GM06990 (cell line): ENCODE results near the gene MDM1.
A peak's percentile ranks its signal among the peaks of the same experiment; 100 is the strongest.

Source experiments
- DNase-seq: peaks from one replicate; pipeline ENCODE4 v3.0.0-alpha.2; 2011; ENCODE audit not compliant: insufficient read length; ENCODE audit errors: extremely low read depth
- H3K27me3 ChIP-seq: replicated peaks from 2 replicates; pipeline ENCODE4 v1.6.0; 2011; ENCODE audit warnings: low read length; ENCODE audit not compliant: control insufficient read depth, insufficient read depth
- H3K36me3 ChIP-seq: 2 replicates; pipeline ENCODE4 v1.5.1; 2011; ENCODE audit warnings: low read length; ENCODE audit not compliant: control insufficient read depth, insufficient read depth
- H3K4me3 ChIP-seq: replicated peaks from 2 replicates; pipeline ENCODE4 v1.5.1; 2011; ENCODE audit warnings: low read depth, mild to moderate bottlenecking, control low read depth, low read length
- TF ChIP-seq, protein P1 (sequence below): IDR thresholded peaks from 2 replicates; pipeline ENCODE4 v1.5.1; 2011; ENCODE audit warnings: low read length, control low read depth, mild to moderate bottlenecking, inconsistent platforms; ENCODE audit not compliant: insufficient read depth, poor library complexity, severe bottlenecking

Gene MDM1

GRCh38 chr12:68335462-68335861 is 3.3 kb upstream of the MDM1 start:
- Histone ChIP-seq H3K27me3 (no peaks in the 10 kb centered on the region), H3K36me3 (no peaks in the 10 kb centered on the region), H3K4me3 (no peak overlapping the region)
- TF ChIP-seq, protein P1, sequence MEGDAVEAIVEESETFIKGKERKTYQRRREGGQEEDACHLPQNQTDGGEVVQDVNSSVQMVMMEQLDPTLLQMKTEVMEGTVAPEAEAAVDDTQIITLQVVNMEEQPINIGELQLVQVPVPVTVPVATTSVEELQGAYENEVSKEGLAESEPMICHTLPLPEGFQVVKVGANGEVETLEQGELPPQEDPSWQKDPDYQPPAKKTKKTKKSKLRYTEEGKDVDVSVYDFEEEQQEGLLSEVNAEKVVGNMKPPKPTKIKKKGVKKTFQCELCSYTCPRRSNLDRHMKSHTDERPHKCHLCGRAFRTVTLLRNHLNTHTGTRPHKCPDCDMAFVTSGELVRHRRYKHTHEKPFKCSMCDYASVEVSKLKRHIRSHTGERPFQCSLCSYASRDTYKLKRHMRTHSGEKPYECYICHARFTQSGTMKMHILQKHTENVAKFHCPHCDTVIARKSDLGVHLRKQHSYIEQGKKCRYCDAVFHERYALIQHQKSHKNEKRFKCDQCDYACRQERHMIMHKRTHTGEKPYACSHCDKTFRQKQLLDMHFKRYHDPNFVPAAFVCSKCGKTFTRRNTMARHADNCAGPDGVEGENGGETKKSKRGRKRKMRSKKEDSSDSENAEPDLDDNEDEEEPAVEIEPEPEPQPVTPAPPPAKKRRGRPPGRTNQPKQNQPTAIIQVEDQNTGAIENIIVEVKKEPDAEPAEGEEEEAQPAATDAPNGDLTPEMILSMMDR: no peak
- no peak for DNase-seq

DNA sequence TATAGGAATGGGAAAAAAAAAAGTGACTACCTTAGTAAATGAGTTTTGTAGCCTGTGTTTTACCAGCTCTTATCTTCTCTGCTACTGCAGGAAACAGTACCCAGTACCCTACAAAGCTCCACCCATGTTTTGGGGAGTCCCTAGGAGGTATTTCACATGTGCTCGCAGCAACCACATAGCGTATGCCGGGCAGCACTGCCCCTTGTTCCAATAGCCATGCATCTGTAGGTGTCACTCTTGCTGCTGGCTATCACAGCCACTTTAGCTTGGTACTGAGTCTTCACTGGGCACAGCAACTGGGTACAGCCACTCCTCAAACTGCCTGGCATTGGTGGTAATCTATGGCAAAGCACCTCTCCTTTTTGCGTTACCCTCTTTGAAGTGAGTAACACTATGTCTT is 2.0 kb upstream of the MDM1 start:
- no peaks in the 10 kb centered on the region for H3K27me3 ChIP-seq
- TF ChIP-seq, protein P1: peak; percentile 33
- DNase-seq: no peak
- H3K36me3 ChIP-seq: no peaks in the 10 kb centered on the region
- no peak overlapping the region for H3K4me3 ChIP-seq

DNA sequence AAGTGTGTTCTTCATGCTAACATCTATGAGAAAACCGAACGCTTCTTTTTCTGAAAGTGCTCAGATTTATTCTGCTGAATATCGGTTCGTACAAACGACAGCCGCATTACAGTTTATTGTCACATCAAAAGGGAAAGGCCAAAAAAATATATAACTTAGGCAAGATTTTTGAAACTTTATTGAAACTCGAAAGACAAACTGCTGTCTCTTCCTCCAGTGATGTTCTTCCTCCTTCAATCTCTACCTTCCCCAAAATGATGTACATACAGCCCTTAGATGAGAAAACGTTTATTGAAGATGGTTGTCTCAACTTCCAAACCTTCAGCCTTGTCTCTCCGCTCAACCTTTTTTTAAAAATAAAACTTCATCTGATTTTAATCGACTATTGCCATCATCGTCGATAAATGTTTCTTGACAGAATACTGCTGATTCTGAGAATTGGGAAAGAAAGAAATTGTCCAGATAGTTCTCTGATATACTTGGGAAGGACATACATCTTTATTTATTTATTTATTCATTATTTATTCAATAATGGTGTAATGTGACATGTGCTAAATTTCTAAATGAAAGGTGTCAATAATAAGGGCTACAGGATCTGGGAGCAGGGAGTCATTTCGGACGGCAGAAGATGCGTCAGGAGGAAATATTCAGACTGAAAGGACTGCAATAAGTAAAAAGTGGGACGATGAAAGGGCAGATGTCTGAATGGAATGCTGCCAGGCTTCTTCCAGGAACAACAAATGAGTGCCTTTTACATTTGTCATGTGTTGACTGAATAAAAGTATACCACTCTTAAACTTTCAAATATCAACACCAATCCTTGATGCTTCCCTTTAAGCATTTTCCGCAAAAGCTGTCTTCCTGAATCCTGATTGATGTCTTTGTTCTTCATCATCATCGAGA is 817 bp upstream of the MDM1 start:
- TF ChIP-seq, protein P1: no peak
- H3K27me3 ChIP-seq: no peaks in the 10 kb centered on the region
- DNase-seq: no peak
- peak overlapping the region; percentile 73 for H3K4me3 ChIP-seq
- no peaks in the 10 kb centered on the region for H3K36me3 ChIP-seq

GRCh38 chr12:68331500-68331868 is 678 bp downstream of the MDM1 start:
- TF ChIP-seq, protein P1: no peak
- Histone ChIP-seq H3K4me3 (peak overlapping the region; percentile 80), H3K27me3 (no peaks in the 10 kb centered on the region), H3K36me3 (peaks cover 1% of the 10 kb centered on the region; the same call in 1 of the 2 replicates)
- DNase-seq: no peak

DNA sequence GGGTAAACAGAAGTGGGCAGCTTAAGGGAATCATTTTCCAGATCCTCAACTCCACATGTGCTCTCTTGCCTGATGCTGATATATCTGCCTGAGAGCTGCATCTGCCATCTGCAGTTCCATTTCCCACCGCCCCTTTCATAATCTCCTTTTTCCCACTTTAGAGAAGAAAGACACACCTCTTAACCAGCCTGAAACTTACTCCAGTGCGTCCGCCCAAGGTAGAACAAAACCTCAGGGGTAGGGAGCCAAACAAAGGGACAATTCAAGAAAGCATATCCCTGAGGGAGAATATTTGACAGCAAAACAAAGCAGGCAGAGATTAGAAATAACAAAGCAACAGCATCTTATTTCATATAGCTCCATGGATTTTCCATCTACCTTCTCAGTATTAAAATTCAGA is 4.3 kb downstream of the MDM1 start:
- peaks cover 1% of the 10 kb centered on the region for H3K36me3 ChIP-seq
- H3K27me3 ChIP-seq: no peaks in the 10 kb centered on the region
- H3K4me3 ChIP-seq: no peak overlapping the region
- TF ChIP-seq, protein P1: no peak
- DNase-seq: no peak
